ENCODE data around the gene FBP1. TPM values are rescaled to one million over a fixed set of nuclear protein-coding genes. Genes with fewer than 3 reads are reported as not detected.

The FBP1 gene
- total RNA-seq, 1 donor from 2014 or later, result 0.92 TPM

Other genes with a start within 250 kb of the FBP1 start
- 0.08 TPM for gene PCAT7, start 84.4 kb downstream of the FBP1 start, total RNA-seq
- gene FBP2, start 45.7 kb downstream of the FBP1 start, total RNA-seq, result not detected
- gene AOPEP, start 87.2 kb upstream of the FBP1 start, total RNA-seq, result 260 TPM